ENCODE data around the gene ABCA5.
"Not testable (repeated sequence)": the region's sequence is repeated elsewhere in the genome, so short reads cannot be mapped to it uniquely, and the experiment has no call there.

ABCA5 gene

DNA sequence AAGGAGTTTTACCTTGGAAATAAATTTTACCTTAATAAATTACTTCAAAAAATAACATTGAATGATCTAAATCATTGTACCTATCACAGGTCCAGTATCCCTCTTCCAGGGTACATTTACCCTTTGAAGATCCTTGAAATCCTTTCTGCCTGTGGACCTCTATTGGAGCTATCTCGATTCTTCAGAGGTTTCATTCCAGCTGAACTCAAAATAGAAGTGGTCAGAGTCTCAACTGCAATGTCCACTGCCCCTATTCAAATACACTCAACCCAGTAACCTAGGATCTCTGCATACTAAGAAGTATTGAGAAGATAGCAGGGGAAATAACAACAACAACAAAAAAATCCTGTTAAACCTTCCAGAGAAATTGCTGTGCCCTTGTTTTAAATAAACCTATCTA lies 9.3 kb downstream of the ABCA5 start:
- no peak for DNase-seq
- intact Hi-C loops (cut with DNase I; ENCODE audit: low total_unique reads) = no loop called here
- H3K36me3 ChIP-seq = peaks cover 0 to 4% (median 0%) of the 10 kb centered on the region in 3 donors

DNA sequence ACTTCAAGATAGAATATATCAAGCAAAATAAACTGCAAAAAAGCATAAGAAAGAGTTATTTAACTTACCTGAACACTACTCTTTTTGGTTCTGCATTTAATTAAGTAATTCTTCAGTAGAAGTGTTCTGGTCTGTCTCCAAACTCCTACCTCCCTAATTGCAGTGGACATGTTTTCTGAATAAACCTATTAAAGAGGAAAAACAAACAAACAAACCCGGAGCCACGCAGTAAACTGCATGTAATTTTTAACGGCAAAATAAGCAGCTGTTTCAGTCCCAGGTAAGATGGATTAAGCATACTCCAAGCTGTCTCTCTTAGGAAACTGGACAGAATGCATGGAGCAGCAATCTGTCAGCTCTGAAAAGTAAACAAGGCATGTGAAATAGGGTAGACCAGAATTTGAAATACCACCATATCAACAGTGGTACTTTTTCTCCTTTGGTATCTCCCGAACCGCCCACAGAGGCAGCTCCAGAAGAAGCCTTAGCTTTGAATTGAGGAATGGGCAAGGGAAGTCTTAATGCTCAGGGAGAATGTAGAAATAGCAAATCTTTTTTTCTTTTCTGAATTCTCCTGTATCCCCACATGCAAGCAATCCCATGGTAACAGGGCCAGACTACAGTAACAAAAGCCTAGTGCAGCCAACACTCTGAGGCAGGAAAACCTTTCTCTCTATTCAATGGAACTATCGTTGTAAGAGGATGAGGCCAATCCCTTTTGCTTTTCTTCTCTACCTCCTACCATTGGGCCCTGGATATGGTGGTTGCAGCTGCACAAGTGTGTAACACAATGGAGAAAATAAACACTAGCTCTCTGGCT lies 12.5 kb downstream of the ABCA5 start:
- Histone ChIP-seq H3K36me3 (peaks cover 0 to 13% (median 3%) of the 10 kb centered on the region in 3 donors), H3K27me3 (no peaks in the 10 kb centered on the region), H3K9me3 (no peaks in the 10 kb centered on the region), H3K4me1 (no peaks in the 10 kb centered on the region), H3K4me3 (no peak overlapping the region), H3K27ac (no peak overlapping the region)
- TF ChIP-seq, protein P1, sequence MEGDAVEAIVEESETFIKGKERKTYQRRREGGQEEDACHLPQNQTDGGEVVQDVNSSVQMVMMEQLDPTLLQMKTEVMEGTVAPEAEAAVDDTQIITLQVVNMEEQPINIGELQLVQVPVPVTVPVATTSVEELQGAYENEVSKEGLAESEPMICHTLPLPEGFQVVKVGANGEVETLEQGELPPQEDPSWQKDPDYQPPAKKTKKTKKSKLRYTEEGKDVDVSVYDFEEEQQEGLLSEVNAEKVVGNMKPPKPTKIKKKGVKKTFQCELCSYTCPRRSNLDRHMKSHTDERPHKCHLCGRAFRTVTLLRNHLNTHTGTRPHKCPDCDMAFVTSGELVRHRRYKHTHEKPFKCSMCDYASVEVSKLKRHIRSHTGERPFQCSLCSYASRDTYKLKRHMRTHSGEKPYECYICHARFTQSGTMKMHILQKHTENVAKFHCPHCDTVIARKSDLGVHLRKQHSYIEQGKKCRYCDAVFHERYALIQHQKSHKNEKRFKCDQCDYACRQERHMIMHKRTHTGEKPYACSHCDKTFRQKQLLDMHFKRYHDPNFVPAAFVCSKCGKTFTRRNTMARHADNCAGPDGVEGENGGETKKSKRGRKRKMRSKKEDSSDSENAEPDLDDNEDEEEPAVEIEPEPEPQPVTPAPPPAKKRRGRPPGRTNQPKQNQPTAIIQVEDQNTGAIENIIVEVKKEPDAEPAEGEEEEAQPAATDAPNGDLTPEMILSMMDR (IDR thresholded peaks at IDR 0.05) = no peak
- intact Hi-C loops (cut with DNase I; ENCODE audit: low total_unique reads) = no loop called here
- DNase-seq = no peak

More for the DNA sequence above, 9.3 kb downstream of the ABCA5 start:
- TF ChIP-seq, protein P1 (IDR thresholded peaks at IDR 0.05) = no peak
- Histone ChIP-seq H3K4me3 (no peak overlapping the region), H3K27ac (no peak overlapping the region), H3K27me3 (no peaks in the 10 kb centered on the region), H3K4me1 (no peaks in the 10 kb centered on the region), H3K9me3 (no peaks in the 10 kb centered on the region)

GRCh38 chr17:69305177-69305576 lies 21.8 kb downstream of the ABCA5 start:
- TF ChIP-seq, protein P1 (IDR thresholded peaks at IDR 0.05) = no peak
- DNase-seq = no peak
- Histone ChIP-seq H3K27ac (no peak overlapping the region), H3K36me3 (peaks cover under 1 to 13% (median 13%) of the 10 kb centered on the region in 3 donors), H3K27me3 (no peaks in the 10 kb centered on the region), H3K4me3 (no peak overlapping the region), H3K9me3 (no peaks in the 10 kb centered on the region), H3K4me1 (no peaks in the 10 kb centered on the region)
- intact Hi-C loops (cut with DNase I; ENCODE audit: low total_unique reads) = no loop called here

DNA sequence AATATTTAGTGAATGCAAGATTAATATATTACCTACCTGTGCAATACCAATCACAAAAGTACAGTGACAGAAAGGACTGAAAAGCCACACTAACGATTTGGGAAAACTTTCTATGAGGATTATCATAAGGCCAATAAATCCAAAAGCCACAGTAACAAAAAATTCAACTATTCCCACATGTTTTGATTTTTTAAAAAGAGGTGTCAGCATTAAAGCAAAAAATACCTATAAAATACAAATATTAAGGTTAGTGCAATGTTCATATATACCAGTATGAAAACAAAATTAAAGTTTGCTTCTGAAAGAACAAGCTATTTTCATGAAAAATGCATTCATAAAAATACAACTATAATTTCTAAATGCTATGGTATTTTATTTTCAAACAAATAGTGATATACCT lies 24.3 kb downstream of the ABCA5 start:
- no peak overlapping the region for H3K27ac ChIP-seq
- no peak overlapping the region for H3K4me3 ChIP-seq
- no peaks in the 10 kb centered on the region for H3K4me1 ChIP-seq
- H3K9me3 ChIP-seq = no peaks in the 10 kb centered on the region
- H3K36me3 ChIP-seq = peaks cover 0 to 11% (median 4%) of the 10 kb centered on the region in 3 donors
- intact Hi-C loops (cut with DNase I; ENCODE audit: low total_unique reads) = no loop called here
- TF ChIP-seq, protein P1 (IDR thresholded peaks at IDR 0.05) = no peak
- DNase-seq = no peak
- no peaks in the 10 kb centered on the region for H3K27me3 ChIP-seq

DNA sequence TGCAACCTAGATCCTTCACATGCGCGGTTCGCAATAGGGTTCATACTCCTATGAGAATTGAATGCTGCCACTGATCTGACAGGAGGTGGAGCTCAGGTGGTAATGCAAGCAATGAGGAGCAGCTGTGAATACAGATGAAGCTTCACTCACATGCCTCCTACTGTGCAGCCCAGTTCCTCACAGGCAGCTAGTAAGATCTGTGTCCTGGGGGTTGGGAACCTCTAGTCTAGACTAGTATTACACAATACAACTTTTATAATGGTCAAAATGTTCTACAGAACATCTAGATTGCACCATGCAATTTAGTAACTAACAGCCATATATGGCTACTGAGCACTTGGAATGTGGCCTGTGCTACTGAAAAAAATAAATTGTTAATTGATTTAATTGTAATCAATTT lies 26.7 kb downstream of the ABCA5 start:
- Histone ChIP-seq H3K4me3 (no peak overlapping the region), H3K9me3 (no peaks in the 10 kb centered on the region), H3K36me3 (peaks cover 4 to 24% (median 12%) of the 10 kb centered on the region in 3 donors), H3K4me1 (no peaks in the 10 kb centered on the region), H3K27ac (no peak overlapping the region), H3K27me3 (no peaks in the 10 kb centered on the region)
- TF ChIP-seq, protein P1 (IDR thresholded peaks at IDR 0.05) = no peak
- intact Hi-C loops (cut with DNase I; ENCODE audit: low total_unique reads) = no loop called here
- DNase-seq = no peak

DNA sequence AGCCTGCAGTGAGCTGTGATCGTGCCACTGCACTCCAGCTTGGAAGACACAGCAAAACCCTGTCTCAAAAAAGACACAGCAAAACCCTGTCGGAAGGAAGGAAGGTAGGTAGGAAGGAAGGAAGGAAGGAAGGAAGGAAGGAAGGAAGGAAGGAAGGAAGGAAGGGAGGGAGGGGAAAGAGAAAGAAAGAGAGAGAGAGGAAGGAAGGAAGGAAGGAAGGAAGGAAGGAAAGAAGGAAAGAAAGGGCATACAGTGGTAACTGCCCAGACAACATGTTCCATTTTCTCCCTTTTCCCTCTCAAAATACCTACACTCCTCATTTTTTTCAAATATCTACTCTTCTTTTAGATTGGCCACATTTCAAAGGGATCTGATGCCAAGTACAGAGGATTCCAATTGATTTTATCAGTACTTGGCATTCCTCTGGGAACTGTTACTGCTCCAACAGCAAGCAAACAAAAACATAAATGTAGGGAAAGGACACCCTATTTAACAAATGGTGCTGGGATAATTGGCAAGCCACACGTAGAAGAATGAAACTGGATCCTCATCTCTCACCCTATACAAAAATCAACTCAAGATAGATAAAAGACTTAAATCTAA lies 28.7 kb downstream of the ABCA5 start:
- not testable (repeated sequence) for H3K4me3 ChIP-seq
- H3K36me3 ChIP-seq = peaks cover 14 to 36% (median 23%) of the 10 kb centered on the region in 3 donors

More for the DNA sequence above, 28.7 kb downstream of the ABCA5 start:
- H3K27me3 ChIP-seq; H3K9me3 ChIP-seq; DNase-seq; H3K4me1 ChIP-seq; H3K27ac ChIP-seq; intact Hi-C loops (cut with DNase I; ENCODE audit: low total_unique reads): not testable (repeated sequence)
